Keratinocyte (primary cell): ENCODE measurements around the gene MRPL3.

Source experiments
- CTCF ChIP-seq, 3 experiments: IDR thresholded peaks in 1 of 3; conservative IDR thresholded peaks in 1 of 3; optimal IDR thresholded peaks in 1 of 3; 2 replicates in 2 of 3; 3 replicates in 1 of 3; pipeline versions ENCODE3 to v1.5.1; 2011; ENCODE audit warnings: low read length in 3 of 3, mild to moderate bottlenecking in 3 of 3, moderate library complexity in 2 of 3, control low read depth in 1 of 3, inconsistent platforms in 1 of 3; ENCODE audit not compliant: insufficient read depth in 2 of 3; ENCODE audit errors: extremely low read depth in 1 of 3
- EZH2 ChIP-seq: IDR thresholded peaks from one replicate; pipeline ENCODE4 v1.6.1; 2012; ENCODE audit warnings: inconsistent platforms, mild to moderate bottlenecking, low read length, moderate library complexity

GRCh38 chr3:131427226-131427625, 75.5 kb downstream of the MRPL3 start:
- TF ChIP-seq CTCF (optimal IDR thresholded peaks at IDR 0.05 in 1 of 3, IDR thresholded peaks at IDR 0.05 in 1 of 3, conservative IDR thresholded peaks at IDR 0.05 in 1 of 3; ENCODE audit: extremely low read depth in 1 of 3, insufficient read depth in 2 of 3, low read length in 3 of 3) (no peak), EZH2 (no peak)
